Measurements from ENCODE around the gene ANTXR2.
"Not testable (repeated sequence)": the region's sequence is repeated elsewhere in the genome, so short reads cannot be mapped to it uniquely, and the experiment has no call there.

The ANTXR2 gene

DNA sequence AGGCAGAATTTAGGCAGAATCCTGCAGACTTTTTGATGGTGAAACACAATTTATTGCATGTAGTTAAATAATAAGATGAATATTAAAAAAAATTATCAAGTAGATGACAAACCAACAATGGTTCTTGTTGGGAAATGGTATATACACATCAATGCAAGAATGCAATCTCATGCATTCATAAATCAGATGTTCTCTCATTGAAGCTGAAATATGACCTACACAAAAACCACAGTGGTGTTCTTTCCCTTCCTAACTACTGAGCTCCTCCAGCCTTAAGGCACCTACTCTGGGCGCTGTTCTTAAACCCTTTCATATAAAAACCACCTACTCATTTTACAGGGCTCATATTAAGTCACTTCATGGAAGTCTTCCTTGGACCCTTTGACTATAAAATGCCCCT is 64.1 kb downstream of the ANTXR2 start:
- POLR2A ChIA-PET: no interaction called here
- no peak for DNase-seq (ENCODE audit: extremely low spot score)
- TF ChIP-seq CTCF (IDR thresholded peaks at IDR 0.05; ENCODE audit: control extremely low read depth, extremely low read depth, low read depth, missing control alignments): no peak
- CTCF ChIA-PET: no interaction called here

DNA sequence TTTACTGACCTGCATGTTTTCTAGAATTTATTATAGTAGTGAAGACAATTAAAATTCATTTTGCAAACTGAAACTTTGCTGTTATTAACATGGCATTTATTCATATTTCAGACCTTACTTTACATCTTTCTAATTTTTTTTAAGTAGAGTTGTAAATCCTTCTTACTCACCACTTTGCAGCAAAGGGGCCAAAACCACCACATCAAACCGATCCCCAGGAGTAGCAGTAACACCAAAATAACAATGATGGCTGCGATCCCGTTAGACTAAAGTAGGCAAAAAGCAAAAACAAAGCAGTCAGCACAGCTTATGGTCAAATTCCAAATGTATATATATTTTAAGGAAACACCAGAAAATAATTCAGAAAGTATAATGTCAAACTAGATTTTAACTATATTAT is 64.7 kb downstream of the ANTXR2 start:
- ChIA-PET POLR2A (no interaction called here), CTCF (interaction anchor here (1.1 kb wide), 1 partner anchor 14 kb away, joined by 5 read pairs; no protein-coding TSS in a partner anchor)
- no peak for DNase-seq (ENCODE audit: extremely low spot score)
- TF ChIP-seq CTCF (IDR thresholded peaks at IDR 0.05; ENCODE audit: control extremely low read depth, extremely low read depth, low read depth, missing control alignments): no peak

GRCh38 chr4:80007745-80008149 is 65.3 kb downstream of the ANTXR2 start:
- POLR2A ChIA-PET: no interaction called here
- no peak for TF ChIP-seq CTCF (IDR thresholded peaks at IDR 0.05; ENCODE audit: control extremely low read depth, extremely low read depth, low read depth, missing control alignments)

DNA sequence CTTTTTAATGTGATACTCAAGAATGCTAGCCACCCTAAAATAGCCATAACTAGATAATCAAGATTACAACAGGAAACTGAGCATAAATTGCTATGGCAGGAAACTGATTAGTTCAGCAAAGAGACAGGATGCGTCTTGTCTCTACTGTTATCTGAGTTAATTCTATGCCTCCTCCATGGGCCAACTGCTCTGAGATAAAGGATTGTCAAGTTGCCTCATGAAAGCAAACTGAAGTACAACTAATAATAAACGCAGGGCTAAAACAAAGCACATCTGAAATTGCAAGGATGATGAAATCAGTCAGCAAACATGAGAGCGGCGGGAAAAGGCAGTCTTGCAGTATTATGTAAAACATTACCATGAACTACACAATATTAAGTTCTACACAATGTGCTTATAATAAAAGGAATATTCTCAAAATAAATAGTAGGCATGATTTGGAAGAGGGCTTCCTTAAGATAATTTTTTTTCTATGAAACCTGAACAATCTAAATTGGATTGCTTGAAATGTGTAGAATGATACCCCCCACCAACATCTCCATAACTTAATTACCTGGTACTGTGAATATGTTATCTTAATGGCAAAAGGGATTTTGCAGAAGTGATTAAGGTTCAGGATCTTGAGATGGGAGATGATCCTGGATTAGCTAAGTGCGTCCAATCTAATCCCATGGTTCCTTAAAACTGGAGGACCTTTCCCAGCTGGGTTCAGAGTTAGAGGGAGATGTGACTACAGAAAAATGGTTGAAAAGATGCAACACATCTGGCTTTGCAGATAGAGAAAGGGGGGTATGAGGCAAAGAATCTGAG is 65.9 kb downstream of the ANTXR2 start:
- ChIA-PET CTCF (no interaction called here), POLR2A (no interaction called here)
- DNase-seq (ENCODE audit: extremely low spot score): no peak
- no peak for TF ChIP-seq CTCF (IDR thresholded peaks at IDR 0.05; ENCODE audit: control extremely low read depth, extremely low read depth, low read depth, missing control alignments)

More at GRCh38 chr4:80007745-80008149, 65.3 kb downstream of the ANTXR2 start:
- no peak for DNase-seq (ENCODE audit: extremely low spot score)
- CTCF ChIA-PET: interaction anchor here (1.1 kb wide), 1 partner anchor 15 kb away, joined by 5 read pairs; no protein-coding TSS in a partner anchor

DNA sequence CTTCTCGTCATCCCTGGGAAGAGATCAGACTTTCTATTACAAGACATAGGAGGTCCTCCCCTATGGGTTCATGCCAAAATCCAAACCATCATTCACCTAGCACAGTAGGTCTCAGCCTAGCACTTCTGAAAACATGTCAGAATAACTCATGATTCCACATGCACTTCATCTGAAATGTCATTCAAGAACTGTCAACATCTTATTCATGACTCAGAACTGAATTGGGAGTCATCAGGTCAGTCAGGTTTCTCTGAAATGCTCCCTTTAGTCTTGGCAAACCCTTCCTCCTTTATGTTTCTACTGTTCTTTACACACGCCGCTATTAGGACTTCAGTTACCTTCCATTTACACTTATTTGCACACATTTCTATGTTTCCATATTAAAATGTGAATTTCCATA is 67.2 kb downstream of the ANTXR2 start:
- ChIA-PET POLR2A (no interaction called here), CTCF (no interaction called here)
- DNase-seq (ENCODE audit: extremely low spot score): no peak
- no peak for TF ChIP-seq CTCF (IDR thresholded peaks at IDR 0.05; ENCODE audit: control extremely low read depth, extremely low read depth, low read depth, missing control alignments)

DNA sequence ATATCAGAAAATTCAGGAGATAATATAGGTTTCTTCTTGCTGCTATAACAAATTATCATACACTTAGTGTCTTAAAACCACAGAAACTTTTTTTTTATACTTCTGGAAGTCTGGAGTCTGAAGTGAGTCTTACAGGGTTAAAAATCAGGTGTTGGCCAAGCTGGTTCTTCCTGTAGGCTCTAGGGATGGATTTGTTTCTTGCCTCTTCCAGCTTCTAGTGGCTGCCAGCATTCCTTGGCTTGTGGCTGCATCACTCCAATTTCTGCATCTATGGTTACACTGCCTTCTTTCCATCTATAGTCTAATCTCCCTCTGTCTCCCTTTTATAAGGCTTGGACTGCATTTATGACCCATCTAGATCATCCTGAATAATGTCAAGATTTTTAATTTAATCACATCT is 68.7 kb downstream of the ANTXR2 start:
- CTCF ChIA-PET: interaction anchor here (1.3 kb wide), 1 partner anchor 12 kb away, joined by 3 read pairs; no protein-coding TSS in a partner anchor

GRCh38 chr4:80002559-80002958 is 70.5 kb downstream of the ANTXR2 start:
- POLR2A ChIA-PET; DNase-seq (ENCODE audit: extremely low spot score); CTCF ChIA-PET: not testable (repeated sequence)

More for the DNA sequence above, 68.7 kb downstream of the ANTXR2 start:
- POLR2A ChIA-PET: no interaction called here
- TF ChIP-seq CTCF (IDR thresholded peaks at IDR 0.05; ENCODE audit: control extremely low read depth, extremely low read depth, low read depth, missing control alignments): no peak
- no peak for DNase-seq (ENCODE audit: extremely low spot score)

GRCh38 chr4:79999048-79999447 is 74.0 kb downstream of the ANTXR2 start:
- POLR2A ChIA-PET; CTCF ChIA-PET; DNase-seq (ENCODE audit: extremely low spot score): not testable (repeated sequence)
